GM19035 (cell line): ENCODE measurements around the gene MYO16.

Source experiments
- ATAC-seq: cut with Tn5 transposase; IDR thresholded peaks from one replicate; pipeline ENCODE4 v1.9.1; 2021; ENCODE audit not compliant: unreplicated experiment

The MYO16 gene

GRCh38 chr13:108925070-108925469, 295.7 kb downstream of the MYO16 start:
- ATAC-seq, result no peak

DNA sequence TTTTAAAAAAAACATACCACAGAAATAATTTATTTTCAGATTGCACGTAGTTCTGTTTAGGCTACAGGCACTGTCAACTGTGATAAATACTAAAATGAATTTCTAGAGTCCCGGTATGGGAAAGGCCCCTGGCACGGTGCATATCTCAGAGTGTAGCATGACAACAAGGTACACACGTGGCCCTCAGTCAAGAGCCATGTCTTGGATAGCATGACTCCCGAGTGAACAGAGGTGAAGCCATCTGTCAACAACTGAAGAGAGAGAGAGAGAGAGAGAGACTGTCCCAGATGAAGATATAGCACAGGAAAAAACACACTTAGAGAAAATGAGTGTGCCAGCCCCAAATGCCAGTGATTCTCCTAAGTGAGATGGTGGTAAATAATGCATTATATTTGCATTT, 297.5 kb downstream of the MYO16 start:
- ATAC-seq, result no peak

DNA sequence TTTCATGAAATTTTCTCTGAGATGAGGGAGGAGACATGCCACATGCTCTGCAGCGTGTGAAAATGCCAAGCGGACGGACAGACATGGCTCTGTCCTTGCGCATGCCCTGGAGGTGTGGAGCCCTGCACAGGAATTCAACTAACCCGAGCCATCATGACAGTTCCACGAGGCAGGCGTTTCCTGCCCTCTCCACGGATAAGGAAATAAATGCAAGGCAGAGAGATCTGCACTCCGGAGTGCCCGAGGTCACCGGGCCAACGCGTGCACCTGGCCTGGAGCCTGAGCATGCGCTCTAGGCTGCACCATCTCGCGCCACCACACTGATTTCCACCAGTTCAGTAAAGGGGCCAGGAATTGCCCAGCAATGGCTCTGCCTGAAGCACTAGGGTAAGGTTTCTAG, 298.2 kb downstream of the MYO16 start:
- ATAC-seq, result no peak

DNA sequence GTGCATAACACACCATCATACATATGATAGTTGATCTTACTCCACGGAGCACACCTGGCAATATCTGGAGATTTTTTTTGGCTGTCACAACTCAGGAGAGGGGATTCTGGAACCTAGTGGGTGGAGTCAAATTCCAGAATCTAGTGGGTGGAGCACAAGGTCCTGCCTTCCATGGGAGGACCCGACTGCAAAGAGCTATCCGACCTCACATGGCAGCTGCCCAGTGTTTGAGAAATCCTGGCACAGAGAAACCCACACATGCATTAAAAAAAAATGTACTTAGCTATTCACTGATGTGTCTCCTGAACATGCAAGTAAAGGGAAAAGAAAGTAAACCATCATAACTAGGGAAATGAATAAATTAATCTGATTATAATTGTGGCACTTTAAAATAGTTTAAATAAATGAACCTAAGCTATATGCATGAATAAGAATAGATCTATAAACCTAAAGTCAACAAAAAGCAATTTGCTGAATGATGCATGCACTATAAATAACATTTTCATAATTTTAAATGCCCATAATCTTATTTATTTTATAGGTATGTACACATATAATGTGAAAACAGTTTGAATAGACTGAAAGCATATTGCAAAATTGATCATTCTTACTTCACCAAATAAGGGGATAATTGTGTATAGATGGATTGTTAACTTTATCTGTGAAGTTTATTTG, 300.3 kb downstream of the MYO16 start:
- ATAC-seq, result no peak

- no peak for ATAC-seq
Measured at GRCh38 chr13:108932196-108932595, 302.8 kb downstream of the MYO16 start.

DNA sequence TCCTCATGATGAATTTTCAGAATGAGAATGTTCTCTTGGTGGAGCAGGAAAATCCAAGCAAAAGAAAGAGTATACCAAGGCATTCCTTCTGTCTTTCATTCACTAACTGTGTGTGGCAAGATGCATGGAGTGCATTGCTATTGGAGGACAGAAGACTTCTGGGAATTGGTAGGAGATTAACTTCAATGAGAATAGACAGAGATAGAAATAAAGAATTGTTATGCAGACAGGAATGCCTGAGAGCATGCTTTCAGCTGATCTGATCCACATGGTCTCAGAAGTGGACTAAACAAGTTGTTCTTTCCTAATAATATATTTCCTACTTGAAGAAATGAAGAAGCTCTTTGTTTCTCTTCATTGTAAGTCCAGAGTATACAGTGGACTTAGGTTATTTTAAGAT, 303.6 kb downstream of the MYO16 start:
- ATAC-seq, result no peak

- no peak for ATAC-seq
Measured at GRCh38 chr13:108938155-108938554, 308.7 kb downstream of the MYO16 start.

DNA sequence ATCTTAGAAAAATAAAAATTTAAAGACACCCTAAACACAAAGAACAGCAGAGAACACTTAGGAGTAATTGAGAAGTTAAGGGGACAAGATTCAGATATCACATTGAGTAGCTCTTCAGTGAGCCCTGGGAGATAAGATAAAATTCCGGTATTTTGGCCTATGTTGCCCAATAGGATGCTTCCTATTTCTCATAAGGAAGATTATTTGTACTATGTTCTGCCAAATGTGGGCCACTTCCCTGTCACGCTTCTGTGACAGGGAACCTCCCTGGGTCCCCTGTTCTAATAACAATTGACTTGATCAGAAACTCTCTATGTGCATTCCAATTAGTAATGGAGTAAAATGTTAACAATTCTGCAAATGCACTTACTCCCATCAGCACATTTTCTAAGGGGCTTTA, 310.7 kb downstream of the MYO16 start:
- ATAC-seq, result no peak

GRCh38 chr13:108943842-108944241, 314.4 kb downstream of the MYO16 start:
- ATAC-seq, result no peak

GRCh38 chr13:108944760-108945159, 315.3 kb downstream of the MYO16 start:
- no peak for ATAC-seq

DNA sequence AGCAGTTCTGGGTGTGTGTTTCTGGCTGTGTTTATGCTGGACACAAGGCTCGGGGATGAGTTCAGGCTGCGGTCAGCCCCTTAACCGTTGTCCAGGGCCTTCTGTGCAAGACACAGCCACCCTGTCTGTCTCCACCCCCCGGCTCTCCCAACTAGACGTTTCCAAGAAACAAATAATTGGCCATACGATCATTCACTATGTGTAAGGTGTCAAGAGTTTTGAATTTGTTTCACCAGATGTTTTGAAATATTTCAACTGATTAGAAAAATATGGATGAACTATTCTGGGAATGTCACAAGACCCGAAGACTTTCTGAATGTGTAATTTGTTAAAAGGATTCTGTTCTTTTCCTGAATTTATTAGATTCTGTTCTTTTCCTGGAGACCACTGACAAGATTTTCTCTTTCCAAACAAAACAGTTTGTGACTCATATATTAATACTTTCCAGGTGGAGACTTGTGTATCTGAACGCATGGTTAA, 318.2 kb downstream of the MYO16 start:
- no peak for ATAC-seq

- no peak for ATAC-seq
Measured at GRCh38 chr13:108948251-108948671, 318.9 kb downstream of the MYO16 start.

GRCh38 chr13:108950333-108951010, 321.1 kb downstream of the MYO16 start:
- ATAC-seq, result no peak

GRCh38 chr13:108955741-108956140, 326.3 kb downstream of the MYO16 start:
- no peak for ATAC-seq

- ATAC-seq, result no peak
Measured at GRCh38 chr13:108957369-108958012, 328.1 kb downstream of the MYO16 start.

GRCh38 chr13:108958013-108958376, 328.6 kb downstream of the MYO16 start:
- ATAC-seq, result no peak

DNA sequence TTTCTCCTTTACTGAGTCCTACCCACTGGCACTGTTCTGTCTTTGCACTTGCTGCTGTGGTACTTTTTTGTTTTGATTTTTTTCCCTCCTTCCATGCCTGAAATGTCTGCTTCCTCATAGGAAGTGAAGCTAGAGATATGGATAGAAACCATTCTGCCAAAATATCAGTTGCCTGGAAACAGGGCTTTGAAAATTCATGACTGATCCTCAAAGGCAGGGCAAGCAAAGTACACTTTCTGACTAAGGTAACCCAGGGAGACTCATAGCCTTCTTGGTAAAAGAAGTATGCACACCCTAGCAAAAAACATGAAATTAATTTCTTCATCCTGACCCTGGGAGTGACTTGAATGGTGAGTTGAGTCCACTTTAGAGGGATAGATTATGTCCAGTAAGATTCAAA, 329.8 kb downstream of the MYO16 start:
- no peak for ATAC-seq

- ATAC-seq, result no peak
Measured at GRCh38 chr13:108960006-108960405, 330.6 kb downstream of the MYO16 start.

GRCh38 chr13:108961542-108962125, 332.2 kb downstream of the MYO16 start:
- ATAC-seq, result peak; percentile 93

DNA sequence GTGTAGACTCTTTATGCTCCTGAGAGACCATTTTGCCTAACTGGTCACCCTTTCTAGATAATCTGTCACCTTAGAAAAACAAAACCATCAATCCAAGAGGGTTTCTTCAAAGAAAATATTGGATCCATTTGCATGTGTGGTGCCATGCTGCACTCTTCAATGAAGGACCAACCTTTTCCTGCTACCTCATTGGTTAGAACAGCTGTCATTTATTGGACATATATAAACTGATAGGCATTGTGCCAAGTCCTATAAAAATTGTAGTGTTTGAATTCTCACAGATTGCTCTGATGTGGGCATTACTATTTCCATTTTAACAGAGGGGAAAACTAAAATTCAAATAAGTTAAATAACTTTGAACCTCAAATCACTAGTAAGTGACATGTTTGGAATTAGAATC, 333.2 kb downstream of the MYO16 start:
- no peak for ATAC-seq

DNA sequence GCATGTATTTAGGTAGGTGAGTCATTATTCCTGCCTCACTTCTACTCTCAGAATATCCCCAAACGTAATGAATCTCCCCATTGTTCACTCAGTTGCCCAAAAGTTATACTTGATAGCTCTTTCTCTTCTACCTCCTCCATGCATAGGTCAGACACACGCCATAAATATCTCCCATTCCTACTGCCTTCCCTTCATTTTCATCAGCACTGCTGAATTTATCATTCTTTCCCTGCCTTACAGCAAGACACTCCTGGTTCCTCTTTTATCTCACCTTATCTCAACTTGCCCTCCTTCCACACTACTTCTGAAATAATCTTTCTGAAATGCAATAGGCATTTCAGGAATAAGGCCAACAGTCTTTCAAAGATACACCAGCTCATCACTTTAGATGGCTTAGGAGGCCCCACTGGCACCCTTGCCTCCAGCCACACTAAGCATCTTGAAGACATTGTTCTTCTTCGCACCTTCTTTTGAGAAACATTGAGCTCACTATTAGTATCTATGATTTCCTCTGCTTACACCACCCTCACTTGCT, 333.9 kb downstream of the MYO16 start:
- ATAC-seq, result no peak
